H1 (cell line): ENCODE data around the gene GPRASP3. TPM values are rescaled to one million over a fixed set of nuclear protein-coding genes. Genes with fewer than 3 reads are reported as not detected.

Experiments
- CTCF ChIA-PET: fragments of 300-600 bp; sonication (Branson Sonifier 250); formaldehyde crosslinking; loops from one replicate; lab custom pipeline; 2021; ENCODE audit not compliant: partially characterized antibody; lab: Charles Lee
- POLR2A ChIA-PET: fragments of 300-600 bp; sonication (Branson Sonifier 250); formaldehyde crosslinking; loops from one replicate; lab custom pipeline; 2021; ENCODE audit warnings: inconsistent platforms; ENCODE audit not compliant: partially characterized antibody; lab: Charles Lee
- DNase-seq, 2 experiments: peaks; one replicate each; pipeline versions ENCODE4 v3.0.0 to v3.0.0-alpha.2; 2010 to 2022; ENCODE audit warnings: low spot score in 2 of 2, low read depth in 1 of 2, mixed read lengths in 1 of 2
- FAIRE-seq: peaks from 2 replicates; lab custom pipeline; 2011; peaks lifted over from hg19 to GRCh38; lab: Jason Lieb, UNC
- H2AFZ ChIP-seq: 2 replicates; pipeline ENCODE4 v1.8.1; 2012; ENCODE audit warnings: low read length, inconsistent platforms
- H2AK5ac ChIP-seq: 2 replicates; pipeline ENCODE4 v1.6.1; 2013; ENCODE audit warnings: low read depth, low read length
- H2BK120ac ChIP-seq: replicated peaks from 2 replicates; pipeline ENCODE3; 2013; ENCODE audit warnings: low read depth, low read length, inconsistent platforms
- H2BK12ac ChIP-seq: 2 replicates; pipeline ENCODE4 v1.6.1; 2013; ENCODE audit warnings: low read depth, low read length
- H2BK15ac ChIP-seq: 2 replicates; pipeline ENCODE4 v1.6.1; 2013; ENCODE audit warnings: low read length
- H2BK20ac ChIP-seq: 2 replicates; pipeline ENCODE4 v1.6.1; 2013; ENCODE audit warnings: low read length
- H2BK5ac ChIP-seq: 2 replicates; pipeline ENCODE4 v1.6.1; 2013; ENCODE audit warnings: low read depth, low read length
- H3K14ac ChIP-seq: 2 replicates; pipeline ENCODE4 v1.6.1; 2013; ENCODE audit warnings: inconsistent platforms; ENCODE audit not compliant: insufficient read length
- H3K18ac ChIP-seq: 2 replicates; pipeline ENCODE4 v1.6.1; 2013; ENCODE audit warnings: low read length; ENCODE audit errors: extremely low read depth
- H3K23ac ChIP-seq: 2 replicates; pipeline ENCODE4 v1.6.1; 2013; ENCODE audit warnings: inconsistent platforms; ENCODE audit not compliant: insufficient read length
- H3K23me2 ChIP-seq: 2 replicates; pipeline ENCODE4 v1.6.1; 2013; ENCODE audit warnings: low read depth, low read length
- H3K27ac ChIP-seq: 2 replicates; pipeline ENCODE4 v1.6.1; 2011; ENCODE audit warnings: low read depth, low read length, inconsistent platforms
- H3K27me3 ChIP-seq, 4 experiments: replicated peaks in 1 of 4; 1 replicate in 1 of 4; 2 replicates in 3 of 4; pipeline versions ENCODE4 v1.6.1 to v1.8.1; 2011 to 2013; ENCODE audit warnings: low read length in 3 of 4, mild to moderate bottlenecking in 3 of 4, inconsistent platforms in 2 of 4, mixed read lengths in 2 of 4, moderate library complexity in 1 of 4; ENCODE audit not compliant: control insufficient read depth in 3 of 4, insufficient read depth in 3 of 4; ENCODE audit errors: extremely low read depth in 1 of 4
- H3K36me3 ChIP-seq, 4 experiments: 2 replicates each; pipeline versions ENCODE4 v1.6.1 to v1.8.1; 2011 to 2013; ENCODE audit warnings: mild to moderate bottlenecking in 4 of 4, low read length in 3 of 4, moderate library complexity in 2 of 4, control low read depth in 1 of 4, inconsistent platforms in 1 of 4; ENCODE audit not compliant: insufficient read depth in 4 of 4, control insufficient read depth in 2 of 4
- H3K4ac ChIP-seq: replicated peaks from 2 replicates; pipeline ENCODE3; 2013; ENCODE audit warnings: low read length, low read depth, mixed read lengths, inconsistent platforms; ENCODE audit not compliant: insufficient read length
- H3K4me1 ChIP-seq, 4 experiments: replicated peaks in 1 of 4; 1 replicate in 1 of 4; 2 replicates in 3 of 4; pipeline versions ENCODE4 v1.6.1 to v1.8.1; 2011 to 2013; ENCODE audit warnings: low read length in 3 of 4, inconsistent platforms in 2 of 4, mixed read lengths in 1 of 4; ENCODE audit not compliant: insufficient read depth in 4 of 4, control insufficient read depth in 3 of 4
- H3K4me2 ChIP-seq, 2 experiments: 2 replicates each; pipeline versions ENCODE4 v1.6.1 to v1.8.1; 2011 to 2013; ENCODE audit warnings: low read depth in 2 of 2, low read length in 2 of 2, control low read depth in 1 of 2, inconsistent platforms in 1 of 2, mild to moderate bottlenecking in 1 of 2; ENCODE audit not compliant: insufficient read depth in 1 of 2
- H3K4me3 ChIP-seq, 4 experiments: fragments of 200-600, 300-600 bp in 1 of 4; sonication (generic), shearing (Covaris generic), sonication (Bioruptor Twin) in 1 of 4; 2 replicates each; pipeline versions ENCODE4 v1.5.1 to v1.8.1; 2011 to 2016; ENCODE audit warnings: low read length in 4 of 4, low read depth in 3 of 4, control low read depth in 2 of 4, inconsistent platforms in 2 of 4, mild to moderate bottlenecking in 2 of 4, mixed read lengths in 1 of 4, moderate library complexity in 1 of 4; ENCODE audit not compliant: insufficient read depth in 2 of 4; ENCODE audit errors: extremely low read depth in 1 of 4
- H3K56ac ChIP-seq: replicated peaks from 2 replicates; pipeline ENCODE3; 2013; ENCODE audit warnings: low read depth, mild to moderate bottlenecking, mixed read lengths, low read length, inconsistent platforms; ENCODE audit not compliant: insufficient read length
- H3K79me1 ChIP-seq: 2 replicates; pipeline ENCODE4 v1.6.1; 2013; ENCODE audit warnings: low read depth, low read length, control low read depth
- H3K79me2 ChIP-seq, 2 experiments: 2 replicates each; pipeline versions ENCODE4 v1.6.1 to v1.8.1; 2012 to 2013; ENCODE audit warnings: low read length in 2 of 2, mild to moderate bottlenecking in 2 of 2, inconsistent platforms in 1 of 2; ENCODE audit not compliant: insufficient read depth in 2 of 2, control insufficient read depth in 1 of 2
- H3K9ac ChIP-seq, 4 experiments: replicated peaks in 1 of 4; 1 replicate in 1 of 4; 2 replicates in 3 of 4; pipeline versions ENCODE4 v1.6.1 to v1.8.1; 2011 to 2013; ENCODE audit warnings: low read depth in 3 of 4, low read length in 3 of 4, control low read depth in 2 of 4, mild to moderate bottlenecking in 2 of 4, moderate library complexity in 2 of 4, inconsistent platforms in 1 of 4; ENCODE audit errors: extremely low read depth in 1 of 4
- H3K9me3 ChIP-seq, 2 experiments: 2 replicates each; pipeline versions ENCODE4 v1.6.1 to v1.8.1; 2012 to 2013; ENCODE audit warnings: mild to moderate bottlenecking in 2 of 2, moderate library complexity in 2 of 2, control low read depth in 1 of 2, inconsistent platforms in 1 of 2, low read depth in 1 of 2, low read length in 1 of 2, mixed read lengths in 1 of 2; ENCODE audit not compliant: insufficient read depth in 2 of 2
- H4K20me1 ChIP-seq, 2 experiments: replicated peaks in 1 of 2; 2 replicates each; pipeline versions ENCODE3 to v1.8.1; 2011 to 2013; ENCODE audit warnings: inconsistent platforms in 2 of 2, low read length in 2 of 2, mild to moderate bottlenecking in 1 of 2; ENCODE audit not compliant: insufficient read depth in 2 of 2, control insufficient read depth in 1 of 2
- H4K5ac ChIP-seq: 2 replicates; pipeline ENCODE4 v1.6.1; 2013; ENCODE audit warnings: low read length, low read depth, mixed read lengths, inconsistent platforms; ENCODE audit not compliant: insufficient read length
- H4K8ac ChIP-seq: 2 replicates; pipeline ENCODE4 v1.8.0; 2013; ENCODE audit warnings: mild to moderate bottlenecking, moderate library complexity, low read length, inconsistent platforms; ENCODE audit not compliant: insufficient read depth; ENCODE audit errors: extremely low read depth
- H4K91ac ChIP-seq: replicated peaks from 2 replicates; pipeline ENCODE3; 2013; ENCODE audit warnings: low read length, mixed read lengths, inconsistent platforms; ENCODE audit not compliant: insufficient read length
- BCL11A ChIP-seq, 2 experiments: IDR thresholded peaks; one replicate each; pipeline ENCODE4 v1.6.1; 2011; ENCODE audit warnings: low read depth in 2 of 2, low read length in 2 of 2, mild to moderate bottlenecking in 2 of 2
- CBX8 ChIP-seq: fragments of 300-800, 300-1000 bp; sonication (generic); IDR thresholded peaks from 2 replicates; pipeline ENCODE4 v1.7.1; 2016; ENCODE audit warnings: low read depth, low read length, borderline replicate concordance
- CREB1 ChIP-seq: IDR thresholded peaks from 2 replicates; pipeline ENCODE4 v1.6.1; 2012; ENCODE audit warnings: inconsistent platforms
- KDM5A ChIP-seq: fragments of 200-600 bp; IDR thresholded peaks from 2 replicates; pipeline ENCODE4 v1.7.1; 2012; ENCODE audit warnings: mild to moderate bottlenecking, low read length, inconsistent platforms, mixed read lengths
- POLR2A ChIP-seq, 2 experiments: IDR thresholded peaks; 1 replicate in 1 of 2; 2 replicates in 1 of 2; pipeline ENCODE4 v1.6.1; 2011; ENCODE audit warnings: low read depth in 2 of 2, low read length in 2 of 2, mild to moderate bottlenecking in 2 of 2; ENCODE audit errors: control extremely low read depth in 1 of 2
- POLR2AphosphoS5 ChIP-seq: IDR thresholded peaks from 2 replicates; pipeline ENCODE4 v1.6.1; 2011; ENCODE audit warnings: low read depth, low read length
- RAD21 ChIP-seq, 2 experiments: IDR thresholded peaks in 1 of 2; conservative IDR thresholded peaks in 1 of 2; 2 replicates each; pipeline ENCODE4 v1.6.1; 2011; ENCODE audit warnings: low read depth in 2 of 2, low read length in 2 of 2, improper control_type of control experiment in 1 of 2, inconsistent platforms in 1 of 2, mild to moderate bottlenecking in 1 of 2, moderate library complexity in 1 of 2
- RFX5 ChIP-seq: IDR thresholded peaks from 2 replicates; pipeline ENCODE4 v1.6.1; 2011; ENCODE audit warnings: low read depth, low read length, improper control_type of control experiment, borderline replicate concordance
- TBP ChIP-seq: IDR thresholded peaks from 2 replicates; pipeline ENCODE4 v1.6.1; 2011; ENCODE audit warnings: low read depth, low read length, improper control_type of control experiment
- ZNF274 ChIP-seq: IDR thresholded peaks from 2 replicates; pipeline ENCODE4 v1.7.0; 2012; ENCODE audit warnings: low read length, borderline replicate concordance; ENCODE audit errors: extremely low read depth
- WGBS, 2 experiments: shearing (Covaris generic) in 1 of 2; methylation state at CpG; one replicate each; pipeline versions ENCODE4 v1.1.6 to v1.1.7; 2013 to 2015; ENCODE audit warnings: low lambda C conversion rate in 2 of 2, mixed read lengths in 2 of 2, inconsistent platforms in 1 of 2, low coverage in 1 of 2, missing lambda C conversion rate in 1 of 2; ENCODE audit not compliant: insufficient replicate concordance in 2 of 2, insufficient coverage in 1 of 2, insufficient read length in 1 of 2; ENCODE audit errors: extremely low coverage in 1 of 2, missing lambda C conversion rate in 1 of 2; 5-methylcytosine and 5-hydroxymethylcytosine counted together
- polyA plus RNA-seq, 7 experiments: library from polyadenylated mRNA; depleted of rRNA in 3 of 7; stranded (reverse) in 5 of 7; unstranded in 2 of 7; fragments of >200 nt in 5 of 7; fragments of 200-250 nt in 2 of 7; gene quantifications; 1 replicate in 5 of 7; 2 replicates in 1 of 7; 4 replicates in 1 of 7; pipeline versions ENCODE4 v1.2.1 to v1.2.3, GENCODE V29; 2011 to 2013; ENCODE audit warnings: missing spikeins in 2 of 7, mixed read lengths in 2 of 7
- total RNA-seq: library from RNA; stranded (reverse); fragmentation: NEBNext Ultra II Directional; extraction: Animal tissue kit (Norgen Biotek cat#: 25700); gene quantifications from 2 replicates; pipeline ENCODE4 v1.2.1, GENCODE V29; 2021
- TF ChIP-seq, protein P1 (sequence below): IDR thresholded peaks from 2 replicates; pipeline ENCODE4 v1.6.1; 2012; ENCODE audit warnings: low read length, inconsistent platforms

GPRASP3 gene
- total and polyA plus RNA-seq, 2 of the 8 experiments (the other 6 are each of a cell fraction or from before 2014, with no cell fraction given) = 7.0 to 19.8 TPM

- peak; percentile 100 for FAIRE-seq
- Histone ChIP-seq H2BK15ac (no peak overlapping the region), H3K79me2 (peaks cover 0 to 21% of the 10 kb centered on the region in 2 experiments; a peak in 2 of 4 replicates), H3K36me3 (no peaks in the 10 kb centered on the region), H4K20me1 (no peaks in the 10 kb centered on the region), H3K27me3 (no peaks in the 10 kb centered on the region), H3K23me2 (no peaks in the 10 kb centered on the region; the same call in 1 of the 2 replicates), H2AFZ (peak overlapping the region; percentile 95), H4K5ac (peak overlapping the region; percentile 24), H3K4me3 (peak overlapping the region; percentile 88 to 99 (median 95)), H3K4ac (no peak overlapping the region), H2BK12ac (no peak overlapping the region), H3K9ac (peak overlapping the region; percentile 73 to 90 (median 84)), H2BK5ac (no peak overlapping the region), H3K4me2 (peak overlapping the region; percentile 62), H3K23ac (no peak overlapping the region), H3K9me3 (no peaks in the 10 kb centered on the region), H2AK5ac (no peak overlapping the region), H3K56ac (no peak overlapping the region), H4K8ac (no peak overlapping the region), H3K4me1 (no peaks in the 10 kb centered on the region), H2BK120ac (no peak overlapping the region), H3K14ac (no peak overlapping the region), H3K79me1 (no peaks in the 10 kb centered on the region), H2BK20ac (no peak overlapping the region), H3K27ac (peak overlapping the region; percentile 89), H3K18ac (no peak overlapping the region), H4K91ac (no peak overlapping the region)
- CTCF ChIA-PET = no interaction called here
- 3% methylated on average over 16 of the region's 22 CpGs; no CpG with 5 or more reads in 1 of the 2 experiments for WGBS, 2 experiments
- POLR2A ChIA-PET = interaction anchor here (1.2 to 1.6 kb wide), 2 partner anchors 15 to 109 kb away, joined by 3 read pairs; no protein-coding TSS in a partner anchor
- DNase-seq = peak; percentile 34 to 87
- TF ChIP-seq RFX5 (no peak), CBX8 (no peak), CREB1 (peak; percentile 99), TBP (peak; percentile 80), POLR2A (IDR thresholded peaks at IDR 0.05; ENCODE audit: control extremely low read depth in 1 of 2, low read depth in 2 of 2, low read length in 2 of 2) (peak; percentile 85 to 86), BCL11A (IDR thresholded peaks at IDR 0.05; ENCODE audit: low read depth in 2 of 2, low read length in 2 of 2) (no peak), RAD21 (IDR thresholded peaks at IDR 0.05 in 1 of 2, conservative IDR thresholded peaks at IDR 0.05 in 1 of 2; ENCODE audit: low read depth in 2 of 2, low read length in 2 of 2) (no peak), KDM5A (peak; percentile 54; the same call in 1 of the 2 replicates), POLR2AphosphoS5 (peak; percentile 81), ZNF274 (no peak)
- TF ChIP-seq, protein P1, sequence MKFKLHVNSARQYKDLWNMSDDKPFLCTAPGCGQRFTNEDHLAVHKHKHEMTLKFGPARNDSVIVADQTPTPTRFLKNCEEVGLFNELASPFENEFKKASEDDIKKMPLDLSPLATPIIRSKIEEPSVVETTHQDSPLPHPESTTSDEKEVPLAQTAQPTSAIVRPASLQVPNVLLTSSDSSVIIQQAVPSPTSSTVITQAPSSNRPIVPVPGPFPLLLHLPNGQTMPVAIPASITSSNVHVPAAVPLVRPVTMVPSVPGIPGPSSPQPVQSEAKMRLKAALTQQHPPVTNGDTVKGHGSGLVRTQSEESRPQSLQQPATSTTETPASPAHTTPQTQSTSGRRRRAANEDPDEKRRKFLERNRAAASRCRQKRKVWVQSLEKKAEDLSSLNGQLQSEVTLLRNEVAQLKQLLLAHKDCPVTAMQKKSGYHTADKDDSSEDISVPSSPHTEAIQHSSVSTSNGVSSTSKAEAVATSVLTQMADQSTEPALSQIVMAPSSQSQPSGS = no peak
Observed at GRCh38 chrX:102768987-102769761, 48.6 kb downstream of the GPRASP3 start.
